Activated CD4-positive, CD25-positive, alpha-beta regulatory T cell treated with anti-CD3 and anti-CD28 coated beads, Interleukin-2, amount 50 U/mL, for 24 hours (primary cell): ENCODE measurements around the gene ST3GAL2.
A peak's percentile ranks its signal among the peaks of the same experiment; 100 is the strongest.
"Not testable (repeated sequence)": the region's sequence is repeated elsewhere in the genome, so short reads cannot be mapped to it uniquely, and the experiment has no call there.

Experiments
- ATAC-seq, 2 donors: fragments of 150-1000 bp; cut with Tn5 transposase; one replicate each; pipeline ENCODE4 v1.10.0; 2021; ENCODE audit warnings: mild to moderate bottlenecking in 1 of 2, moderate library complexity in 1 of 2

Gene ST3GAL2

DNA sequence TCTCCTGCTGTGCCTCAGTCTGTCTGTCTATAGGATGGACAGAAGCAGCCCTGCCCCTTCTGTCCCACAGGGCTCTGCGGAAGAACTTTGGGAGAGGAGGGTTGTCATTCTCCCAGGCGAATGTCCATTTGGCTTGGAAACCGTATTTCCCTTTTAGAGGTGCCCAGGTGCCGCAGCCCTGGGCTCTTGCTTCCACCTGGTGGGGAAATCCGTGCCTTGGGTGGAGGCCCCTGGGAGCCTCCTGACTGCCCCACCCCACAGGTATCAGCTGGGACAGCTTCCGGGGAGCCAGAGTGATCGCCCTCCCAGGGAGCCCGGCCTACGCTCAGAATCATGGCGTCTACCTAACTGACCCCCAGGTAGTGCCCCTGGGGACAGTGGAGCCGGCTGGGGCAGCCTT lies 28.2 kb upstream of the ST3GAL2 start:
- ATAC-seq: no peak

DNA sequence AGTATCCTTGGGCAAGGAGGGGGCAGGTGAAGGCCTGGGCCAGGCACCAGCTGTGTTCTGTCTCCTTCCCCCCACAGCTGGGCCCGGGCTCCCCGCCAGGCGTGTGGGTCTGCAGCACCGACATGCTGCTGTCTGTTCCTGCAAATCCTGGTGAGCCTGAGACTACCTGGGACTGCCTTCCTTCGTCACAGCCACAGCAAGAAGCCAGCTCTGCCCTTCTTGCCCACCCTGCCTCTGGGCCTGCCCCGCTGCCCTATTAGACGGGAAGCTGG lies 27.8 kb upstream of the ST3GAL2 start:
- no peak for ATAC-seq

DNA sequence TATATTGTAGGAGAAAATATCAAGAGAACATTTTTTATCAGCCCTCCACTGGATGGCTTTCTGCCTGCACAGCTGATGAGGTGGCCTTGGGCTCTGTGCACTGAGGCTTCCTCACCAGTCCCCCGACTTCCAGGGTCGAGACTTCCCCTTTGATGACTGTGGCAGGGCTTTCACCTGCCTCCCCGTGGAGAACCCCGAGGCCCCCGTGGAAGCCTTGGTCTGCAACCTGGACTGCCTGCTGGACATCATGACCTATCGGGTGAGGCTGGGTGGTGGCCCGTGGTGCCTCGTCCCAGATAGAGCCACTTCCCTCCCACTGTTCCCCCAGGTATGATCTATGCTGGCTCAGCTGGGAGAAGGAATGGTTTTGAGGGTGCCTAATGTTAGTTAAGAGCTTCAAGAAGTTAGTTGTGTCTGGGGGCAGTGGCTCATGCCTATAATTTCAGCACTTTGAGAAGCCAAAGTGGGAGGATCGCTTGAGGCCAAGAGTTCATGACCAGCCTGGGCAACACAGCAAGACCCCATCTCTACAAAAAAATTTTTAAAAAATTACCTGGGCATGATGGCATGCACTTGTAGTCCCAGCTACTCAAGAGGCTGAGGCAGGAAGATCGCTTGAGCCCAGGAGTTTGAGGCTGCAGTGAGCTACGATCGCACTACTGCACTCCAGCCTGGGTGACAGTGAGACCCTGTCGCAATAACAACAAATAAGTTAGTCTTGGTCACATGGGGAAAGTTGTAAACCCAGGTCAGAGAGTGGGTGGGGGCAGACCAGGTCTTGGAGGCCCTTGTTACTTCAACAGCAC lies 27.3 kb upstream of the ST3GAL2 start:
- ATAC-seq: no peak

DNA sequence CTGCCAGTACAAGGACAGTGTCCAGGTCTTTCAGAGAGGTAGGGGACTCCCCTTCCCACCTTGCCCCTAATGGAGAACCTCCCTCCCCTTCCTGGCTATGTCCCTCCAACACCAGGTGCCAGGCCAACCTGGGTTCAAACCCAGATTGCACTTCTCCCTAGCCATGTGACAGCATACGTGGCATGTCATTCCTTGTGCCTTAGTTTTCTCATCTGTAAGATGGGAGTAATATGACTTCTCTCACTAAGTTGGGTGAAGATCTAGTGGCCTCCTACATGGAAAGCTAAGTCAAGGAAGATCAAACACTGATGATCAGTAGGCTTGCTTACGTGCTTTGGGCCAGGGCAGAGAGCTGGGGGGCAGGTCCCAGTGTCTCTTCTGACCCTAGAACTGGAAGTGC lies 24.3 kb upstream of the ST3GAL2 start:
- ATAC-seq: no peak

DNA sequence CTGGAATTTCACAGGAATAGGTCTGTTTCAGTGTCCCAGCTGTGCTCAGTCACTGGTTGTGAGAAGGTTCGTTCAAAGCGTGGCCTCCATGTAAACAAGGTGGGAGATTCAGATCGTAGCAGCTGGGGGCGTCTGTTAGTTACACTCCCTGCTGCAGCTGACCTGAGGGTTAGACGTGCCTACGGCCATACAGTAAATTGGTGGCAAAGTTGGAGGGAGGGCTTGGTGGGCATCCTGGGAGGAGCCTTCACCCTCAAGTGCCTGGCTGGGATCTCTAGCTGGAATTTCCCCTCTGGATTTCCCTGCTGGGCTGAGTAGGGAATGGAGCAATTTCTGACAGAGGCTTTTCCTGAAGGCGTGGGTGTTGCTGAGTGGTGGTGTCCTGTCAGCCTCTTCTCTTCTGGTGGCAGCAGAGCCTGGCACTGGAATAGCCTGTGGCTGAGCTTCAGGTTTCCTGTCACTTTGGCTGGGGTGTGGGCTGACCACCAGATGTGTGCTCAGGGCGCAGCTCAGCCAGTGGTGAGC lies 21.9 kb upstream of the ST3GAL2 start:
- ATAC-seq: no peak

DNA sequence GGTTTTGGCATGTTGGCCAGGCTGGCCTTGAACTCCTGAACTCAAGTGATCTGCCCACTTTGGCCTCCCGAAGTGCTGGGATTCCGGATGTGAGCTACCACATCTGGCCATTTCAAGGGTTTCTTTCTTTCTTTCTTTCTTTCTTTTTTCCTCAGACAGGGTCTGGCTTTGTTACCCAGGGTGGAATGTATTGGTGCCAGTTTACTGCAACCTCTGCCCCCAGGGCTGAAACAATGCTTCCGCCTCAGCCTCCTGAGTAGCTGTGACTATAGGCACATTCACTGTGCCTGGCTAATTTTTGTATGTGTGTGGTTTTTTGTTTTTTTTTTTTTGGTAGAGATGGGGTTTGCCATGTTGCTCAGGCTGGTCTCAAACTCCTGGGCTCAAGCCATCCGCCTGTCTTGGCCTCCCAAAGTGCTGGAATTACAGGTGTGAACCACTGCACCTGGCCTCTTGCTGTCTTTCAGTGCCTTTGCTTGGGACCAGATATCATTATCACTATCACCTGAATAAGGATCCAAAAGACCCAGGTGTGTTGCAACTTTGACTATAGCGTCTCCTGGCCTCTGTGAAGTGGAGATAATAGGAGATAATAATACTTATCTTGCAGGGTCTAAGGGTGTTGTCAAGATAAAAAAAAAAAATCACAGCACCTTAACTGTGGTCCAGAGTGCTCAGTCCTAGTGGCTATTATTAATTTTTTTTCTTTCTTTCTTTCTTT lies 18.7 kb upstream of the ST3GAL2 start:
- no peak for ATAC-seq

DNA sequence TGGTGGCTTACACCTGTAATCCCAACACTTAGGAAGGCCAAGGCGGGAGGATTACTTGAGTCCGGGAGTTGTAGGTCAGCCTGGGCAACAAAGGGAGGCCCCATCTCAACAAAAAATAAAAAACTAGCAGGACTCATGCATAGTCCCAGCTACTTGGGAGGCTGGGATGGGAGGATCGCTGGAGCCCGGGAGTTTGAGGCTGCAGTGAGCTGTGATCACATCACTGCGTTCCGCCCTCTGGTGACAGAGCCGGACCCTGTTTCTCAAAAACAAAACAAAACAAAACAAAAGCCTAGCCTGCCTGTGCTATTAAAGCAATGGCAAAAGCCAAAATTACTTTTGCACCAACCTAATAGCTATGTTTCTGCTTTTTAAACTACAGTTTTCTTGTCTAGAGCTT lies 17.0 kb upstream of the ST3GAL2 start:
- ATAC-seq: no peak

DNA sequence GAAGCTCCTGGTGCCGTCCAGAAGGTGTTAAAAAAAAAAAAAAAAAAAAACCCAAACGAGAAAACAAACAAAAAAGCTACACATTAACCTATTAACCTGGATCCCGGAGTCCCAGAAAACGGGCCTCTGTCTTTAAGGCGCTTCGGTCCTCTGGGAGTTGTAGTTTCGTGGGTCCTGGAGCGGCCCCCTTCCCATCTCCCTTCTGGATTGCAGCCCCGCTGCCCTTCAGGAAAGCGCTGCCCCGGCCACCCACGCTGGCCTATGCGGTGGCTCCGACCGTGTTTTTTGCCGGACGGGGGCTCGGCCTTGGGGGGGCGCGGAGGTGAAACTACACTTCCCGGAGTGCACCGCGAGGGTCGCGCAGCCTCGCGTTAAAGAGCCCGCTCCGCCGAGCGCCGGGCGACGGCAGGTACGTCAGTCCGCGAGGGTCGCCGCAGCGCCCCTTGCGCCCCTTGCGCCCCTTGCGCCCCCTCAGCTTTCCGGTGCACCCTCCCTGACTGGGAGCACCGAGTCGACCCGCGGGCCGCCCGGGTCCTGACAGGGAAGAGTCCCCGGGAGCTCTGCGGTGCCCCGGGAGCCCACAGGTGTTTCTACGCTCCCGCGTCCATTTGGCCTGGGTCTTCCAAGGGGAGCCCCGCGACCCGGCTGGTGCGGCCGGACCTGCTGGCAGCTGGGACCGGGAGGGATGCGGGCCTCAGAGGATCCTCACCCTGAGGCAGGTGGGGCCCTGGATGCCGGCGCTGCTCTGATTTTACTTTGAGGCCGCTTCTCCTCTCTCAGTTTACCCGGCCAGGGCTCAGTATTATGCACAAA lies 15.5 kb upstream of the ST3GAL2 start, which contains the start of gene FCSK:
TSS of gene FCSK (plus strand) at position 374 of the 813 bp plus-strand sequence. CDS start 8,596 bp downstream, outside the sequence.
- peak; percentile 92 to 94 for ATAC-seq

DNA sequence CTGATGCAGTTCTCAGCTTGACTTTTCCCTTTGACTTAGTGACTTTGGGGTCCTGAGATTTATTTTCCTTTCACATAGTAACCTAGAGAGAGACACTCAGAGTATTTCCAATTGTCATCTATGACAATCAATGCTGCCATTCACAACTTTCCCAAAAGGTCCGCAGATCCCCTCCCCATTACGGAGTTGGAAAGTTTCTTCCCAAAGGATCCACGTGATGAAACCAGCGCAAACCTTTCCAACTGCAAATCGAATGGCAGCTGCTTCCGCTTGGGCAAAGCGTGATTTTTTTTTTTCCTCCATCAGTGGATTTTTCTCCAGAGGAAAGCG lies 15.0 kb upstream of the ST3GAL2 start:
- ATAC-seq: no peak

DNA sequence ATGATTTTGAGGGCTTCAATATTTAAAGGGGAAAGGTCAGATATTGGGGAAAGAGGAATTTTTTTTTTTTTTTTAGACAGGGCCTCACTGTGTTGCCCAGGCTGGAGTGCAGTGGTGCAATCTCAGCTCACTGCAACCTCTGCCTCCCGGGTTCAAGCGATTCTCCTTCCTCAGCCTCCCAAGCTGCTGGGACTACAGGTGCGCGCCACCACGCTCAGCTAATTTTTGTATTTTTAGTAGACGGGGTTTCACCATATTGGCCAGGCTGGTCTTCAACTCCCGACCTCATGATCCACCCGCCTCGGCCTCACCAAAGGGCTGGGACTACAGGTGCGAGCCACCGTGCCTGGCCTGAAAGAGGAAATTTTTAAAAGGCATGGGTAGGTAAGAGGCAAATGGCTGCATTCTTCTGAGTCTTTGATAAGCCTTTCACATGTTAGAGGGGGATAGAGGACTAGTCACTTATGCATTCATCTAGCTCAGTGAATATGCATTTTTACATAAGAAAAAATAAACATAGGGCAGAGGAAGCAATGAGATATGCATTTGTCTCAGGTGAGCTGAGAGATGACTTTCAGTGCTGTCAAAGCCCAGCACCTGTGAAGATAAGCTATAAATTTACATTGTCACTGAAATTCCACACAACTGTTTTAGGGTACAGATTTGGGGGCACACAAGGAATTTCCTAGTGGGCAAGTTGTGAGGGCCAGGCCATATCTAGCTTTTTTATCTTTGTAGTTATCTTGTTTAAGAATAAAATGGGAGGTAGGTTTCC lies 14.4 kb upstream of the ST3GAL2 start:
- ATAC-seq: no peak

DNA sequence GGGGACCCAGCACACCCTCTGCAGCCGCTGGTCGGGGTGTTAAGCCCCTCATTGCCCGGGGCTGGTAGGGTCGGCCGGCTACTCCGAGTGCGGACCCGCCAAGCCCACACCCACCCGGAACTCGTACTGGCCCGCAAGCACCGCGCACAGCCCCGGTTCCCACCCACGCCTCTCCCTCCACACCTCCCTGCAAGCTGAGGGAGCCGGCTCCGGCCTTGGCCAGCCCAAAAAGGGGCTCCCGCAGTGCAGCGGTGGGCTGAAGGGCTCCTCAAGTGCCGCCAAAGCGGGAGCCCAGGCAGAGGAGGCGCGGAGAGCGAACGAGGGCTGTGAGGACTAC lies 12.1 kb upstream of the ST3GAL2 start:
- ATAC-seq: not testable (repeated sequence)

DNA sequence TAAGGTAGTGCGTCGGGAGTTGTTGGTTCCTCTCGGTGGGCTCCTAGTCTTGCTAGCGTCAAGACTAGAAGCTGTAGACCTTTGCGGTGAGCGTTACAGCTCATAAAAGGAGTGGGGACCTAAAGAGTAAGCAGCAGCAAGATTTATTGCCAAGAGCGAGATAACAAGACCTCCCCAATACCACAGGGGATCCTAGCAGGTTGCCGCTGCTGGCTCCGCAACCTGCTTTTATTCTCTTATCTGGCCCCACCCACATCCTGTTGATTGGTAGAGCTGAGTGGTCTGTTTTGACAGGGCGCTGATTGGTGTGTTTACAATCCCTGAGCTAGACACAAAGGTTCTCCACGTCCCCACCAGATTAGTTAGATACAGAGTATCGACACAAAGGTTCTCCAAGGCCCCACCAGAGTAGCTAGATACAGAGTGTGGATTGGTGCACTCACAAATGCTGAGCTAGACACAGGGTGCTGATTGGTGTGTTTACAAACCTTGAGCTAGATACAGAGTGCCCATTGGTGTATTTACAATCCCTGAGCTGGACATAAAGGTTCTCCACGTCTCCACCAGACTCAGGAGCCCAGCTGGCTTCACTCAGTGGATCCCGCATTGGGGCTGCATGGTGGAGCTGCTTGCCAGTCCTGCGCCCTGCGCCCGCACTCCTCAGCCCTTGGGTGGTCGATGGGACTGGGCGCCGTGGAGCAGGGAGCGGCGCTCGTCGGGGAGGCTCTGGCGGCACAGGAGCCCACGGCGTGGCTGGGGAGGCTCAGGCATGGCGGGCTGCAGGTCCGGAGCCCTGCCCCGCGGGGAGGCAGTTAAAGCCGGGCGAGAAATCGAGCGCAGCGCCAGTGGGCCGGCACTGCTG lies 11.5 kb upstream of the ST3GAL2 start:
- ATAC-seq: not testable (repeated sequence)

DNA sequence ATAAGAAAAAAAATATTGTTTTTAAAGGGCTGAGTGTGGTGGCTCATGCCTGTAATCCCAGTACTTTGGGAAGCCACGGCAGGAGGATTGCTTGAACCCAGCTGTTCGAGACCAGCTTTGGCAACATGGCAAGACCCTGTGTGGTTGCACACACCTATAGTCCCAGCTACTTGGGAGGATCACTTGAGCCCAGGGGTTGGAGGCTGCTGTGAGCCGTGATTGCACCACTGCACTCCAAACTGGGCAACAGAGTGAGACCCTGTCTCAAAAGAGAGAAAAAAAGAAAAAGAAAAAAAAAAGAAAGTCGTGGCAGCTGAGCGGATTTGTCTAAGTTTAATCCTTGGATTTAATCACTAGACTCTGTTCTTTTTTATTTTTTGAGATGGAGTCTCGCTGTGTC lies 9.2 kb upstream of the ST3GAL2 start:
- ATAC-seq: no peak

DNA sequence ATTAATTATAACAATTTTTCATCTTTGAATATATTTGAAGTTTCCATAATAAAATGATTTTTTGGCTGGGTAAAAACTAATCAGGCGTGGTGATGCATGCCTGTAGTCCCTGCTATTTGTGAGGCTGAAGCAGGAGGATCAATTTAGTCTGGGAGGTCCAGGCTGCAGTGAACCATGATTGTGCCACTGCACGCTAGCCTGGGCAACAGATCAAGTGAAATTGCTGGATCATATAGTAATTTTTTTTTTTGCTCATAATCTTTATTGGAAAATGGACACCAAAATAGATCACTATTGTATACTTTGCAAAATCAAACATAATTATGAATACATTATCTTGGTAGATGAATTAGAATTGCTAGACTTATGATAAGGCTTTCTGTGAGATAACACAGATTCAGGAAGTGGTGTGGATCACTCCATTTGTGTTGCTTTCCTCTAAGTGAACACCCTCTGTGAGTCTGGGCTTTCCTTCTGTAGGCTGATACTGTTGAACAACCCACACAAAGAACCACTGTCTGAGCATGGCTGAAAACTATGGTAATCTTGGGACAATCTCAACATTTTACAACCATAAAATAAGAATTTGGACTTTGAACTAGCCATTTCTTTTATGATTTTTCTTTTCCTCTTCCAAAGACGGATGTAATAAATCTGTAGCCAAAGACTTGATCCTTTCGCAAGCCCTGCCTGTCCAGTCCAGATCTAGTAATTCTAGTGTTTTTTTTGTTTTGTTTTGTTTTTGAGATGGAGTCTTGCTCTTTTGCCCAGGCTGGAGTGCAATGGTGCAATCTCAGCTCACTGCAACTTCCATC lies 5.6 kb upstream of the ST3GAL2 start:
- no peak for ATAC-seq

DNA sequence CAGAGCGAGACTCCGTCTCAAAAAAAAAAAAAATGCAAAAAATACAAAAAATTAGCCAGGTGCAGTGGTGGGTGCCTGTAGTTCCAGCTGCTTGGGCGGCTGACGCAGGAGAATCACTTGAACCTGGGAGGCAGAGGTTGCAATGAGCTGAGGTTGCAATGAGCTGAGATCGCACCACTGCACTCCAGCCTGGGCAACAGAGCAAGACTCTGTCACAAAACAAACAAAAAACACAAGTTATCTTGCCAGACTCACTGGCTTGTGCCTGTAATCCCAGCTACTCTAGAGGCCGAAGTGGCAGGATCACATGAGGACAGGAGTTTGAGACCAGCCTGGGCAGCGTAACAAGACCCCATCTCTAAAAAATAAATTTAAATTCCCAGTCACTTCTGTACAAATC lies 3.4 kb upstream of the ST3GAL2 start:
- ATAC-seq: no peak

DNA sequence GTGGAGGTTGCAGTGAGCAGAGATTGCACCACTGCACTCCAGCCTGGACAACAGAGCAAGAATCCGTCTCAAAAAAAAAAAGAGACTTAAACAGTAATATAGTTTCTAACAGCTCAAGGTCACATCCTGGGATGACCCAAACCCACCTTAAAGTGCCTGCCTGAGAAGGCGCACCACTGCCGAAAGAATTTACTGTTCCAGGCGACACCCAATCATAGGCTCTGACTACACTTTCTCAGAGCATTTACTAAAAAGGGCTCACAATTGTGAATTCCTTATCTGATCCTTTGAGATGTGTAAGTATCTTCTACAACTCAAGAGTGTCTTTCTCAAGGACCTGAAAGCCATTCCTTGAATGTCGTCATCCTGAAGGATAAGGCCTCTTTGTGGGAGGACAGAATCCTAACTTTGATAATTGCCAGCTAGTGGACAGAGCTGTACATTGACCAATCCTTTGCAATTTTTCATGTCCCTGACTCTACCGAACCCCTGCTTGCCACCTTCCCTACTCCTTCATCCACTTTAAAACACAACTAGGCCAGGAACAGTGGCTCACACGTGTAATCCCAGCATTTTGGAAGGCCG lies 2.6 kb upstream of the ST3GAL2 start:
- no peak for ATAC-seq

DNA sequence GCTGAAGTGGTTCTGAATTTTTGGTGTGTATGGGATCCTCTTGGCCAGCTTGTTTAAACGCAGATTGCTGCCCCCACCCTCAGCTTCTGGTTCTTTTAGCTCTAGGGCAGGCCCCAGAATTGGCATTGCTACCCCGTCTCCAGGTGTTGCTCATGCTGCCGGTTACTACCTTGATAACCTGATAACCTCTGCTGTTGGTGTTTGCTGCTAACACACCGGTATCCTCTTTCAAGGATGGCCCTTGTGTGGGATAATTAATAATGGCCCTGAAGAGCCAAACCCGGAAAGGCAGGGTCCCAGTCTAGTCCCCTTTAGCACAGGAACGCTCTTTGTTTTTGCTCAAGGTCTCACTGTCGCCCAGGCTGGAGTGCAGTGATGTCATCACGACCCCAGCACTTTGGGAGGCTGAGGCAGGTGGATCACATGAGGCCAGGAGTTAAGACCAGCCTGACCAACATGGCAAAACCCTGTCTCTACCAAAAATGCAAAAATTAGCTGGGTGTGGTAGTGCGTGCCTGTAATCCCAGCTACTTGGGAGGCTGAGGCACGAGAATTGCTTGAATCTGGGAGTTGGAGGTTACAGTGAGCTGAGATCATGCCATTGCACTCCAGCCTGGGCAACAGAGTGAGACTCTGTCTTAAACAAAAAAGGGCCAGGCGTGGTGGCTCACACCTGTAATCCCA lies 1.3 kb upstream of the ST3GAL2 start:
- ATAC-seq: no peak

DNA sequence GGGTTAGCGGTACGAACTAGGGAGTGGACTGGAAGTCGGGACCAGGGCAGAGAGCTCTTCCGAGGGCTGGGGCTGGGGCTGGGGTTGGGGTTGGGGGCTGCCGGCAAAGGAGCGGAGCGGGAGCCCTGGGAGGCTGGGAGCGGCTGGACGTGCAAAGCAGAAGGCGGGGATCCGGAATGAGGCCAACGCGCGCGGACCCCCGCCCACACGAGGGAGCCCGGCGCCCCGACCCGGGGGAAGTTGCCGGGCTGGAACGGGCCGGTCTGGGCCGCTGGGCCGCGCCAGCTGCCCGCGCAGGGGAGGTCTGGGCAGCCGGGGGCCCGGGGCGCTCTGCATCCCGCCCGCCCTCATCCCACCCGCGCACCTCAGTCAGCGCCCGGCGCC lies 323 bp downstream of the ST3GAL2 start:
- peak; percentile 0 to 1 for ATAC-seq

DNA sequence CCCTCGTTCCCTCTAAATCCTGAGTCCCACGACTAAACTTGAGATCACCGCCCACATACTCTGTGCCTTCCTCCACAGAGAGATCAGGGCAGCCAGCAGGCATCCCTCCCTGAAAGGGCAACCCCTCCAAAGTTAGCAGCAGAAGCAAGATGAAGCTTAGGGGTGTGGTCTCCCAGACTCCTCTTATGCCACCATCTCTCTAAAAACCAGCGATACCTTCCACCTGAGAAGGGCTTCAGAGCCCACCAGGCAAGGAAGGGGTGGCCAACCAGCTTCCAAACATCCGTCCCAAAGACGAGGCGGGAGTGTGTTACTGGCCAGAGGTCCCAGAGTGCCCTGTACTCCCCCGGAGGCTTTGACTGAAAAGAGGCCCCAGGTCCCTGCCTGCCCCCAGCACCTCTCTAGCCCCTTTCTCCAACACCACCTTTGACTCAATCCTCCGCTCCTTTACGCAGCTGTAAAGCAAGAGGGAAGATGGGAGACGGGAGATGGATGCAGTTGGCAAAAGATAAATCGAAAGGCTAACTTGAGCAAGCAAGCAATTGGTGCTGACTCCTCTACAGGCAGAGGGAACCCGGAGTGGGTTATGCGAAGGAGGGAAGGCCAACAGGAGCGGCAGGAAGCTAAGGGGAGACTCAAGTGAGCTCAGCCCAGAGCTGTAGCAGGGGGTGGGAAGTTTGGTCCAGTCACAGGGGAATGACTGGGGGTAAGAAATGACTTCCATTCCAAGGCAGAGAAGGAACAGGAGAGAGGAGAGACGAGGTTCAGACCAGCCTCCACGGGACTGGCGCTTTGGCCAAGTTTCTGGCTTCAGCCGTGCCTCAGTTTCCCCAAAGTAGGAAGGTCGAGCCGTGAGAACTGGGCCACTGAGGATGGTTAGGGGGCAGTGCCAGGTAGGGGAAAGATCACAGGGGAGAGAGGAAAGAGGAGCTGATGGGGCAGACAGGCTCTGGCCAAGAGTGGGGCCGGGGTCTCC lies 1.0 kb downstream of the ST3GAL2 start:
- no peak for ATAC-seq
